Measurements from ENCODE around the gene HIF1A.
"Not testable (repeated sequence)": the region's sequence is repeated elsewhere in the genome, so short reads cannot be mapped to it uniquely, and the experiment has no call there.

The HIF1A gene

DNA sequence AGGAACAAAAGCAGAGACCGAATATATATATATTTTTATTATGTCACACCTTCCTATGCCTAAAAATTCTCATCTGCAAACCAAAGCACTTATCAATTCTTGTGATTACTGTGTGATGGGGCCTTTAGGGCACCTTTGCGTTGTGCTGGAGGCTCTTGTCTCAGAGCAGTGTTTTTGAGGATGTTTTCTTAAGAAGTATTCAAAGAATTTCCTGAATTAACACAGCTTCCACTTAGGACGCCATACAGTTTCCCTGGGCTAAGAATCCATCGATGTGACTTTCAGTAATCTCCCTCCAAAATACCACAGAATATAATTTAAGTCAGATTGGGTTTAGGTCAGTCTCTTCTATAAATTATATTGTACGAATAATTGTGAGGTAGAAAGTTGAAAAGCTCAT is 22.0 kb upstream of the HIF1A start:
- no peak for DNase-seq (ENCODE audit: low read depth in 2 of 2)

GRCh38 chr14:61675291-61675690 is 20.0 kb upstream of the HIF1A start:
- DNase-seq (ENCODE audit: low read depth in 2 of 2) = no peak

DNA sequence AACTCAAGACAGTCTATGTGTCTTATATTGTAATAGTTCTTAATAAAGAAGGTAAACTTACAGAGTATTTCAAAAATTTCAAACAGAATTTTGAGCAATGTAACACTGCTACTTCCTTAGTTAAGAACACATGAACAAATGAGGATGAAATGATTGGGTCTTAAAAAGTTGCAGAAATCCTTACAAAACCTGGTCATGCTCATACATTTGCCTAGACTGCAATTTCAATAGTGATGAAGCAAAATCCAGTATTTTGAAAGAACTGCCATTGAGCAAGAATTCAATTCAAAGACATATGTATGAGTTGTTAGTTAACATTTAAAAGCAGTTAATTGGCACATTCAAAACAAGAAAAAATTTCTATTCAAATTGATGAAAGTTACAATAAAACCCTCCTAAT is 17.8 kb upstream of the HIF1A start:
- no peak for DNase-seq (ENCODE audit: low read depth in 2 of 2)

GRCh38 chr14:61678975-61679374 is 16.3 kb upstream of the HIF1A start:
- no peak for DNase-seq (ENCODE audit: low read depth in 2 of 2)

DNA sequence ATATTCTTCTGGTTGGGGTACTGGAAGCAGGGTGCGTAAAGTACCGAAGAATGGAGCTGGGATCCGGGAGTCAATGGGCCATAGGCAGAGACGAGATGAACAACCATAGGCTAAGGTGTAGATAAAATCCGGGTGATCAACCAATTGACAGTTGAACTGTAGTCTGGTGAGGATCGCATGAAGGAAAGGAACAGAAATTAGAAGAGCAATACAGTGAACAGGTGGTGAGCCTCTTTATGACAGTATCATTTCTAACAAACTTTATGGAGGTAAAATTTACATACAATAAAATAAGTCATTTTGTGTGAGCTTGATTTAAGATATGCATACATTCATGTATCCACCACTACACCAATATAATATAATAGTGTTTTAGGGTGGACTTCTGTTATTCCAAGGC is 13.9 kb upstream of the HIF1A start:
- no peak for DNase-seq (ENCODE audit: low read depth in 2 of 2)

GRCh38 chr14:61683108-61683507 is 12.2 kb upstream of the HIF1A start:
- DNase-seq (ENCODE audit: low read depth in 2 of 2) = no peak

- no peak for DNase-seq (ENCODE audit: low read depth in 2 of 2)
These were observed 5.3 kb upstream of the HIF1A start for GRCh38 chr14:61690039-61690438.

DNA sequence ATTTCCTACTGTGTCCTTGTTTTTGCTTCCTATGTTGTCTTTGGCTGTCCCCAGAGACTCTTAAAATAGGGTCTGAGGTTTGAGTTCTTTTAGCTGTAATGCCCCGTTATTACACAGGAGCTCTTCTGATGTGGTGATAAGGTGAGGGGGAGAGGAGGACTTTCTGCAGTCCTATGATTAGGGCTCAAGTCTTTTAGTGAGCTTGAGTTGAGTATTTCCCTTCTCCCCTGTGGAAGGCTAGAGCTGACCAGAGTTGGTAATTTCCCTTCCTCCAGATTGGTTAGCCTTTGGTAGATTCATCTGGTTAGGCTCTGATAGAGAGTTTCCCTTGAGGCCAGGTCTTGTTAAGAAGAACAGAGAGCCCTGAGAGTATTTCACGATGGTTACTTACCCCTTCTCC is 4.3 kb upstream of the HIF1A start:
- no peak for DNase-seq (ENCODE audit: low read depth in 2 of 2)

DNA sequence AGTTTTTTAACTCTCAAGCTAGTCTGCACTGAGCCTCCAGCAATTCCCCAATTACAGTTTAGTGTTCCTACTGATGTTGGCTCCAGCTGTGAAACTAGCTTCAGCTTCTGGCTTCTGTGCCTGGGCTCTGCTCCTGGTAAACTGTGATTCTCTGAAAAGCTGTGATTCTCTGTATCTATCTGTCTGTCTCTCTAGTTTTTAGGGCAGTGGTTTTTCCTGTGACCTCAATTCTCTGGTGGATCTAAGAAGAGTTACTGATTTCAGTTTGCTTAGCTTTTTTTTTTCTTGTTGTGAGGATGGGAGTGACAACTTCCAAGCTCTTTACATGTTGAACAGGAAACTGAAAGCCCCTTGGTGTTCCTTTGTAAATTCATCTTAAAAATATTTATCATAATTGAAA is 3.8 kb upstream of the HIF1A start:
- no peak for DNase-seq (ENCODE audit: low read depth in 2 of 2)

GRCh38 chr14:61694039-61694438 is 1.3 kb upstream of the HIF1A start:
- no peak for DNase-seq (ENCODE audit: low read depth in 2 of 2)

GRCh38 chr14:61695695-61696527 is 598 bp downstream of the HIF1A start:
- peak; percentile 43 to 48 for DNase-seq (ENCODE audit: low read depth in 2 of 2)

DNA sequence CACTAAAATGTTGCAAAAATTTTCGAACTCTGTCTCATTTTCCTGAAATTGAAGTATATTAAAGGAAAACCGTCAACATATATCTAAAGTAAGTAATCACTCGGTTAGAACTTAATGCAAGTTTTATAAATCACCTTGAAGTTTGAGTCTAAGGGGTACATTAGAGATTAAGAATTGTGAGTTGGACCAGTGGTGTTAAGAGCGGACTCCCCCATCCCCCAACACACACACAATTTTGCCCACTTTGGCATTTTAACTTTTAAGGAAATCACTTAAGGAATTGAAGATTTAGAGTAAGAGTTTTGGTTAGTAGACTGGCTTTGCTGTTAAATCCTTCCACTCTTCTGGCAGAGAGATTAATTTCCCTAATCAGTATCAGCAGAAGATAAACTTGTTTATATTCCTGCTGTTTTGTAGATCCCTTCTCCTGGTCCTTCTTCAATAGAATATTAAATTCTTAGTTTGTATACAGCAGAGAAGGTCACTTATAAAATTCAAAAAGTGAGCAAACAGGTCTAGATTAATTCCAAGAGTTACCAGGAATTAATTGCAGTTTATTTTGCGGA is 1.5 kb downstream of the HIF1A start:
- no peak for DNase-seq (ENCODE audit: low read depth in 2 of 2)

GRCh38 chr14:61698206-61698980 is 3.1 kb downstream of the HIF1A start:
- no peak for DNase-seq (ENCODE audit: low read depth in 2 of 2)

DNA sequence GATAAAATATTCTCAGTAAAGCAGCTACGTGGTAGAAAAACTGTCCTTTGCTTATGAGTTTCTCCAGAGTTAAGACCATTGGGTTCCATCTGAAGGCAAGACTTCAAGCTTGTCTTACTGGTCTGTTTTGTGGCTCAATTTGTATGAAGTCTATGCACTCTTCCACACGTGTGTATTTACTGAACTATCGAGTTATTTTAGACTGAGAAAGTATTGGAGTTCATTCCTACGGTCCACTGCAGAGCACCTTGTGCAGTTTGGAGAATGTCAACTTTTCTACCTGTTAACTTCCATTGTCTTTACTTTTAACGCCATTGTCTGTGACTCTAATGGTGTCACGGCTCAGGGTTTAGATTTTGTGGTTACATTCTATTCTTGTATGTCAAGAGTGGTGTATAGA is 3.7 kb downstream of the HIF1A start:
- DNase-seq (ENCODE audit: low read depth in 2 of 2) = no peak

DNA sequence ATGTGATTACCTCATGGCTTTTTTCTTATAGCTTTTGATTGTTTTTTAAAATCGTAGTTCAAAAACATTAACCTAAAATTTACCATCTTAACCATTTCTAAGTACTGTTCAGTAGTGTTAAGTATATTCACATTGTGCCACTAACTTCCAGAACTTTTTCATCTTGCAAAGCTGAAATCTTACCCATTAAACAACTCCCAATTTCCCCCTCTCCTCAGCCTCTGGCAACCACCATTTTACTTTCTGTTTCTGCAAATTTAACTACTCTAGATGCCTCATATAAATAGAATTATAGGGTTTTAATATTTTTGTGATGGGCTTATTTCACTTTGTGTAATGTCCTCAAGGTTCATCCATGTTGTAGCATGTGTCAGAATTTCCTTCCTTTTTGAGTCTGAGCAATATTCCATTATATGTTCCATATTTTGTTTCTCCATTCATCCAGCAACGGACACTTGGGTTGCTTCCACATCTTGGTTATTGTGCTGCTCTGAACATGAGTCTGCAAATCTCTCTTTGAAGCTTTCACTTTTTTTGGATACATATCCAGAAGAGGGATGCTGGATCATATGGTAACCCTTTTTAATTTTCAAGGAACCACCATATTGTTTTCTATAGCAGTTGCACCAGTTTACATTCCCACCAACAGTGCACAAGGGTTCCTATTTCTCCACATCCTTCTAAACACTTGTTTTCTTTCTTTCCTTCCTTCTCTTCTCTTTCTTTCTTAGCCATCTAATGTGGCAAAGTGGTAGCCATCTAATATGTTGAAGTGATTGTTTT is 5.0 kb downstream of the HIF1A start:
- DNase-seq (ENCODE audit: low read depth in 2 of 2) = no peak

GRCh38 chr14:61701946-61702345 is 6.6 kb downstream of the HIF1A start:
- no peak for DNase-seq (ENCODE audit: low read depth in 2 of 2)

DNA sequence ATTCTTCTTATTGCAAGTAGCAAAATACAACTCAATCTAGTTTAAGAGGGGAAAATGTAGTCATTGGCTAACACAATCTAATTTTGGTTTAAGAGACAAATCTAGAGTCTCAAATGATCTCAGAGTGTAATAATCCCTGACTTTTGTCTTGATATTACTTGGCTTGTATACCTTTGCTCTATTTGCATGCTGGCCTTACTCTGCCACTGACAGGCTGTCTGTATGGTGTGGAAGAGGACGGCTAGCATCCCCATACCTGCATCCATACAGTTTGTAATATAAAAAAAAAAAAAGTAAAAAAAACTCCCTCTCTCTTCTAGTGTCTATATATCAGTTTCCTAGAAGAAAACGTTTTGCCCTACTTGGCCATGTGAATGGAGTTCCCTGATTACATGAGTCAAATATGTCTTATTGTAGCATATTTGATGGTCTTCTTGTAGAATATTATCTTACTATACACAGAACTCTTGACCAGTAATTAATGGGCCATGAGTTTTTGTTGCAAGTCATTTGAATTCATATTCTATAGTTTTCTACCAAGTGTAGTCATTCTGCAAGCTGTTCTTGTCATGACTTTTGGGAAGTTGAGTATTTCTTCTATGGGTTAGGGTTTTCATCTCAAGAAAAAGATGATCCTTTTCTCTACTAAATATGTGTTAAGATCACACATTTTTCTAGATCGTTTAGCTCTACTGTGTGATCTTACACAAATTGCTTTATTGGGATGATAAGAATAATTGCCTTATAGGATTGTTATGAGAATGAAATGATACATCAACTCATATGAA is 8.2 kb downstream of the HIF1A start:
- no peak for DNase-seq (ENCODE audit: low read depth in 2 of 2)

DNA sequence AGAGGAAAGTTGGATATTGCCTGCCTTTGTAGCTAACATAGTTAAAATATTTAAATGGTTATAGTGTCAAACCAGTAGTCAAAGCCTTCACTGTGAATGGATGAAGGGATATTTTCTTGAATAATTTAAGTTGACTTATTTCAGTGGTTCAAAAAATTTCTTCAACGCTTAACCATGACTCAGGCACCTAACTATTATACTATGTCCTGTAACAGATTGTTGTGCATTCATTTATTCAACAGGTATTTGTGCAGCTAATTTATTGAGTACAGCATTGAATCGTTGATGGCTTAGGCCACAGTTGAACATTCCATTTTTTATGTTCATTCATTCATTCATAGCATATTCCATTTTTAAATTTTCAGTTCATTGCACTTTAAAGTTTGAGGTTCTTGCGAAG is 9.2 kb downstream of the HIF1A start:
- DNase-seq (ENCODE audit: low read depth in 2 of 2) = no peak

DNA sequence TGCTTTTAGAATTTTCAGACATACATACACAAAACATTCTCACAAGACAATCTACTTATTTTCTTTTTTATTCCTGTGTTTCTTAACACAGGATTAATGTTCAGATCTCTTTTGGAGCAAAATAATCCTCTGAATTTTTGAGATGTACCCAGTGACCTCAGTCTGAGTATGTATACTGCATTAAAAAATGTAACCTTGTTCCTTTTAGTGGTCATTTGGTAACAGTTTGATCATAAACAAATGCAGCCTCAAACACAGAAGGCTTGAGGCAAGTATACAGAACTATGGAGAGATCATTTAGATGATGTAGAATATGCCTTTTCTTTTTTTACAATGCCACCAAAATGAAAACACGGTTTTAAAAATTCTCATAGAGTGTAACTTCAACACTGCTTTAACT is 9.7 kb downstream of the HIF1A start:
- no peak for DNase-seq (ENCODE audit: low read depth in 2 of 2)

DNA sequence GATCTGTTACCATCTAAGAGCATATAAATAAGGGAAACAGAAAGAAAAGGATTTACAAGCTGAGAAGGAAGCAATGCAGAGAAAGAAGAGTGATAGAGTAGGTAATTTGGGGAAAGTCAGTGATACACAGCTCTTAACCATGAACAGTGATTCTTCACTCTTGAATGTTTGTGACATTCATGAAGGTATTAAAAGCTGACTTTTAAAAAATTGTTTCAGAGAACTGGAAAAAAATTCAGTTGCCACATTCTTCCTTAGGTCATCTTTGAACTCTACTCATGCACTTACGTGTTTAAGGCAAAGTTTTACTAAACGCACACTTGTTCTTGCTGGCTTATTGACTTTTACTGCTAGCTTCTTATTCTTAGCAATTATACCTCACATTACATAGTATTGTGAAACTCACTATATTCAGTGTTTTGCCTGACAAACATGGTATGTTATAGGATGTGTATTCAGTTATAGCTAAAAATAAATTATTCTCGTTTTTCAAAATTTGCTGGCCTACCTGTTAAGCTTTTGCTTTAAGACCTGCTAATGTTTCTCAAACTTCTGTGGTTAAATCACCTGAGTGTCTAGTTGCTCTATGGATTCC is 10.9 kb downstream of the HIF1A start:
- no peak for DNase-seq (ENCODE audit: low read depth in 2 of 2)

DNA sequence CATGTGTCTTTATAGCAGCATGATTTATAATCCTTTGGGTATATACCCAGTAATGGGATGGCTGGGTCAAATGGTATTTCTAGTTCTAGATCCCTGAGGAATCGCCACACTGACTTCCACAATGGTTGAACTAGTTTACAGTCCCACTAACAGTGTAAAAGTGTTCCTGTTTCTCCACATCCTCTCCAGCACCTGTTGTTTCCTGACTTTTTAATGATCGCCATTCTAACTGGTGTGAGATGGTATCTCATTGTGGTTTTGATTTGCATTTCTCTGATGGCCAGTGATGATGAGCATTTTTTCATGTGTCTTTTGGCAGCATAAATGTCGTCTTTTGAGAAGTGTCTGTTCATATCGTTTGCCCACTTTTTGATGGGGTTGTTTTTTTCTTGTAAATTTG is 12.5 kb downstream of the HIF1A start:
- DNase-seq (ENCODE audit: low read depth in 2 of 2) = not testable (repeated sequence)
